HepG2 (cell line): ENCODE data around the gene CLCA2. TPM values are rescaled to one million over a fixed set of nuclear protein-coding genes. Genes with fewer than 3 reads are reported as not detected.

Source experiments
- ATAC-seq: fragments of 200-7000 bp; cut with Tn5 transposase; 3 replicates; pipeline ENCODE4 v1.9.1; 2020; ENCODE audit warnings: mild to moderate bottlenecking, moderate library complexity
- BruUV-seq: library from RNA; stranded (reverse); fragments of 400-500 nt; replicated peaks from 2 replicates; lab custom pipeline; 2021; lab: Mats Ljungman, UMichigan
- CTCF ChIA-PET: fragments of 300-600 bp; formaldehyde crosslinking; extraction: SDS; loops from one replicate; lab custom pipeline; 2021; ENCODE audit warnings: low total read pairs, inconsistent platforms, low intra/inter-chr PET ratio; lab: Yijun Ruan, JAX
- POLR2A ChIA-PET: fragments of 350-600 bp; sonication (Branson Sonifier 250); formaldehyde crosslinking; loops from one replicate; lab custom pipeline; 2020; ENCODE audit warnings: antibody characterized with exemption, inconsistent platforms; lab: Yijun Ruan, JAX
- DNase-seq: peaks from one replicate; pipeline ENCODE4 v3.0.0-alpha.2; 2015; ENCODE audit warnings: low spot score
- FAIRE-seq: peaks from 3 replicates; lab custom pipeline; 2011; peaks lifted over from hg19 to GRCh38; lab: Jason Lieb, UNC
- H2AFZ ChIP-seq: one replicate; pipeline ENCODE4 v1.6.1; 2011; ENCODE audit warnings: low read length, inconsistent platforms
- H3K27ac ChIP-seq: fragments of 300-600 bp; 3 replicates; pipeline ENCODE4 v1.8.0; 2011; ENCODE audit warnings: mixed run types, mild to moderate bottlenecking, mixed read lengths, low read length, inconsistent platforms; ENCODE audit not compliant: insufficient read depth; ENCODE audit errors: extremely low read length
- H3K27me3 ChIP-seq, 2 experiments: fragments of 200-600 bp in 1 of 2; 2 replicates in 1 of 2; 3 replicates in 1 of 2; pipeline versions ENCODE4 v1.6.0 to v1.8.0; 2011; ENCODE audit warnings: low read length in 2 of 2, mild to moderate bottlenecking in 2 of 2, moderate library complexity in 2 of 2, inconsistent platforms in 1 of 2; ENCODE audit not compliant: insufficient read depth in 2 of 2, control insufficient read depth in 1 of 2
- H3K36me3 ChIP-seq, 2 experiments: fragments of 200-600 bp in 1 of 2; replicated peaks in 1 of 2; 2 replicates in 1 of 2; 3 replicates in 1 of 2; pipeline versions ENCODE4 v1.5.1 to v1.8.0; 2011; ENCODE audit warnings: low read length in 2 of 2, inconsistent platforms in 1 of 2; ENCODE audit not compliant: insufficient read depth in 2 of 2, control insufficient read depth in 1 of 2
- H3K4me1 ChIP-seq: 2 replicates; pipeline ENCODE4 v1.5.1; 2012; ENCODE audit warnings: low read length, inconsistent platforms; ENCODE audit not compliant: insufficient read depth
- H3K4me2 ChIP-seq: 2 replicates; pipeline ENCODE4 v1.6.0; 2011; ENCODE audit warnings: low read depth, low read length, inconsistent platforms
- H3K4me3 ChIP-seq, 3 experiments: fragments of 200-600 bp in 1 of 3; sonication (generic), shearing (Covaris generic) in 1 of 3; replicated peaks in 1 of 3; 2 replicates each; pipeline ENCODE4 v1.5.1; 2011 to 2016; ENCODE audit warnings: low read length in 3 of 3, inconsistent platforms in 2 of 3, low read depth in 2 of 3, mild to moderate bottlenecking in 2 of 3, control low read depth in 1 of 3, mixed read lengths in 1 of 3; ENCODE audit not compliant: insufficient read depth in 1 of 3
- H3K79me2 ChIP-seq: one replicate; pipeline ENCODE4 v1.6.1; 2011; ENCODE audit warnings: low read length, inconsistent platforms; ENCODE audit not compliant: insufficient read depth
- H3K9ac ChIP-seq: 2 replicates; pipeline ENCODE4 v1.6.0; 2011; ENCODE audit warnings: mild to moderate bottlenecking, low read depth, low read length, inconsistent platforms; ENCODE audit not compliant: insufficient read depth
- H3K9me3 ChIP-seq: 2 replicates; pipeline ENCODE4 v1.5.1; 2012; ENCODE audit warnings: mild to moderate bottlenecking, low read length
- H4K20me1 ChIP-seq: 2 replicates; pipeline ENCODE4 v1.6.0; 2011; ENCODE audit warnings: inconsistent platforms, mild to moderate bottlenecking, low read length, moderate library complexity; ENCODE audit not compliant: insufficient read depth
- RARA ChIP-seq: IDR thresholded peaks from 2 replicates; pipeline ENCODE4 v1.6.1; 2016; ENCODE audit warnings: missing genetic modification reagents, missing compliant biosample characterization
- ZNF333 ChIP-seq: sonication (generic); formaldehyde crosslinking; IDR thresholded peaks from 2 replicates; pipeline ENCODE4 v1.4.0; 2020; ENCODE audit warnings: mild to moderate bottlenecking, missing genetic modification reagents, borderline replicate concordance
- ZNF597 ChIP-seq: sonication (generic); formaldehyde crosslinking; IDR thresholded peaks from 2 replicates; pipeline ENCODE4 v1.5.0; 2020; ENCODE audit warnings: missing genetic modification reagents
- WGBS: methylation state at CpG from one replicate; pipeline ENCODE4 v1.1.6; 2017; ENCODE audit warnings: low lambda C conversion rate; 5-methylcytosine and 5-hydroxymethylcytosine counted together
- in situ Hi-C: cut with HindIII; loops from 2 replicates; pipeline ENCODE4 v1.10.0; 2017; ENCODE audit warnings: low pct_unique_long_range_greater_than_20kb; ENCODE audit not compliant: extremely low pct_ligation_motif_present
- intact Hi-C: fragments of 100-400 bp; cut with micrococcal nuclease; formaldehyde crosslinking; loops from one replicate; pipeline ENCODE4 v1.10.0; 2022; ENCODE audit not compliant: unreplicated experiment
- polyA plus RNA-seq, 8 experiments: library from polyadenylated mRNA; depleted of rRNA in 3 of 8; stranded (reverse) in 7 of 8; unstranded in 1 of 8; fragments of >200 nt; fragmentation: Illumina TruSeq in 4 of 8; extraction: Trizol in 4 of 8; gene quantifications; 2 replicates each; pipeline versions ENCODE4 v1.2.1 to v1.2.3, GENCODE V29; 2011 to 2016; ENCODE audit warnings: low read depth in 4 of 8, missing spikeins in 1 of 8, mixed read lengths in 1 of 8; ENCODE audit not compliant: insufficient read depth in 1 of 8
- total RNA-seq, 5 experiments: library from RNA; depleted of rRNA; stranded (reverse); fragments of >200 nt; fragmentation: Illumina TruSeq; extraction: Trizol; gene quantifications; 2 replicates each; pipeline ENCODE4 v1.2.3, GENCODE V29; 2016; ENCODE audit warnings: low read depth in 1 of 5
- TF ChIP-seq, protein P1 (sequence below): sonication (generic); formaldehyde crosslinking; IDR thresholded peaks from 2 replicates; pipeline ENCODE4 v1.5.1; 2020; ENCODE audit warnings: mild to moderate bottlenecking, missing genetic modification reagents, moderate library complexity

CLCA2 gene
- total and polyA plus RNA-seq, 2 of the 13 experiments (the other 11 are each of a cell fraction or from before 2014, with no cell fraction given): not detected

DNA sequence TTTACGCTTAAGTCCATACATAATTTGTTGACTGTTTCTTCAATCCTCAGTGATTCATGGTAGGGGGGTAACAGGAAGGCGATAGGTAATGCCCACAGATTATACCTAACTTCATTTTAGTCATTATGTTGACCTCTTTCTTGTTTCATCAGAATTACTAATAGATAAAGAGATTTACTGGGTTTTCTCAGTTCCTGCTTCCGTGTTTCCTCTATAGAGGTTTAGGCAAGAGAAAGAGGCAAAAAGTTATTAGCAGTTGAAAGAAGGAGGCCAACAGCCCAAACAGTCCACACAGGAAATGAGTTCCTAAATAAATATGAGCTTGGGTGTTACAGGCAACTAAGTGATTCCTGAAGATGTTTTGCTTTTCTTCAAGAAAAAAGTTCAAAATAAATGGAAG lies 26.9 kb downstream of the CLCA2 start:
- no peak for FAIRE-seq
- Histone ChIP-seq H3K9ac (no peak overlapping the region), H3K4me1 (no peaks in the 10 kb centered on the region), H3K4me3 (no peak overlapping the region), H3K27ac (no peak overlapping the region), H3K9me3 (no peaks in the 10 kb centered on the region), H2AFZ (no peak overlapping the region), H4K20me1 (no peaks in the 10 kb centered on the region), H3K4me2 (no peak overlapping the region), H3K36me3 (no peaks in the 10 kb centered on the region), H3K27me3 (no peaks in the 10 kb centered on the region), H3K79me2 (no peaks in the 10 kb centered on the region)
- BruUV-seq: no TSS peak
- CTCF ChIA-PET: no interaction called here
- intact Hi-C loops (no loop called here), in situ Hi-C loops (no loop called here)
- no peak for ATAC-seq
- WGBS: 3% methylated on average over 3 of the region's 3 CpGs
- TF ChIP-seq RARA (CRISPR knock-in tag) (no peak), ZNF333 (CRISPR knock-in tag) (no peak), ZNF597 (CRISPR knock-in tag) (no peak)
- TF ChIP-seq, protein P1, sequence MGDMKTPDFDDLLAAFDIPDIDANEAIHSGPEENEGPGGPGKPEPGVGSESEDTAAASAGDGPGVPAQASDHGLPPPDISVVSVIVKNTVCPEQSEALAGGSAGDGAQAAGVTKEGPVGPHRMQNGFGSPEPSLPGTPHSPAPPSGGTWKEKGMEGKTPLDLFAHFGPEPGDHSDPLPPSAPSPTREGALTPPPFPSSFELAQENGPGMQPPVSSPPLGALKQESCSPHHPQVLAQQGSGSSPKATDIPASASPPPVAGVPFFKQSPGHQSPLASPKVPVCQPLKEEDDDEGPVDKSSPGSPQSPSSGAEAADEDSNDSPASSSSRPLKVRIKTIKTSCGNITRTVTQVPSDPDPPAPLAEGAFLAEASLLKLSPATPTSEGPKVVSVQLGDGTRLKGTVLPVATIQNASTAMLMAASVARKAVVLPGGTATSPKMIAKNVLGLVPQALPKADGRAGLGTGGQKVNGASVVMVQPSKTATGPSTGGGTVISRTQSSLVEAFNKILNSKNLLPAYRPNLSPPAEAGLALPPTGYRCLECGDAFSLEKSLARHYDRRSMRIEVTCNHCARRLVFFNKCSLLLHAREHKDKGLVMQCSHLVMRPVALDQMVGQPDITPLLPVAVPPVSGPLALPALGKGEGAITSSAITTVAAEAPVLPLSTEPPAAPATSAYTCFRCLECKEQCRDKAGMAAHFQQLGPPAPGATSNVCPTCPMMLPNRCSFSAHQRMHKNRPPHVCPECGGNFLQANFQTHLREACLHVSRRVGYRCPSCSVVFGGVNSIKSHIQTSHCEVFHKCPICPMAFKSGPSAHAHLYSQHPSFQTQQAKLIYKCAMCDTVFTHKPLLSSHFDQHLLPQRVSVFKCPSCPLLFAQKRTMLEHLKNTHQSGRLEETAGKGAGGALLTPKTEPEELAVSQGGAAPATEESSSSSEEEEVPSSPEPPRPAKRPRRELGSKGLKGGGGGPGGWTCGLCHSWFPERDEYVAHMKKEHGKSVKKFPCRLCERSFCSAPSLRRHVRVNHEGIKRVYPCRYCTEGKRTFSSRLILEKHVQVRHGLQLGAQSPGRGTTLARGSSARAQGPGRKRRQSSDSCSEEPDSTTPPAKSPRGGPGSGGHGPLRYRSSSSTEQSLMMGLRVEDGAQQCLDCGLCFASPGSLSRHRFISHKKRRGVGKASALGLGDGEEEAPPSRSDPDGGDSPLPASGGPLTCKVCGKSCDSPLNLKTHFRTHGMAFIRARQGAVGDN: no peak
- POLR2A ChIA-PET: no interaction called here
- no peak for DNase-seq
